WTC11 (cell line): ENCODE data around the gene ADISSP.

ENCODE experiments used
- CTCF ChIP-seq: fragments of 200-600 bp; IDR thresholded peaks from 2 replicates; pipeline ENCODE4 v1.8.0; 2022; ENCODE audit warnings: antibody characterized with exemption
- KAT7 ChIP-seq: sonication (generic); formaldehyde crosslinking; IDR thresholded peaks from 2 replicates; pipeline ENCODE4 v1.8.1; 2023; ENCODE audit warnings: missing genetic modification reagents, mild to moderate bottlenecking, borderline replicate concordance
- PREB ChIP-seq: sonication (generic); formaldehyde crosslinking; IDR thresholded peaks from 2 replicates; pipeline ENCODE4 v1.8.1; 2022; ENCODE audit warnings: mild to moderate bottlenecking, missing genetic modification reagents, moderate library complexity, borderline replicate concordance
- SP1 ChIP-seq: sonication (generic); formaldehyde crosslinking; conservative IDR thresholded peaks from 2 replicates; pipeline ENCODE4 v1.8.1; 2022; ENCODE audit warnings: missing genetic modification reagents
- ZBTB43 ChIP-seq: sonication (generic); formaldehyde crosslinking; IDR thresholded peaks from 2 replicates; pipeline ENCODE4 v1.8.1; 2023; ENCODE audit warnings: mild to moderate bottlenecking, missing genetic modification reagents
- TF ChIP-seq, protein P1 (sequence below): sonication (generic); formaldehyde crosslinking; IDR thresholded peaks from 2 replicates; pipeline ENCODE4 v1.8.1; 2023; ENCODE audit warnings: mild to moderate bottlenecking, missing genetic modification reagents, moderate library complexity

- TF ChIP-seq CTCF: no peak
- no peak for TF ChIP-seq ZBTB43 (CRISPR knock-in tag)
- TF ChIP-seq SP1: no peak
- no peak for TF ChIP-seq KAT7
- TF ChIP-seq, protein P1, sequence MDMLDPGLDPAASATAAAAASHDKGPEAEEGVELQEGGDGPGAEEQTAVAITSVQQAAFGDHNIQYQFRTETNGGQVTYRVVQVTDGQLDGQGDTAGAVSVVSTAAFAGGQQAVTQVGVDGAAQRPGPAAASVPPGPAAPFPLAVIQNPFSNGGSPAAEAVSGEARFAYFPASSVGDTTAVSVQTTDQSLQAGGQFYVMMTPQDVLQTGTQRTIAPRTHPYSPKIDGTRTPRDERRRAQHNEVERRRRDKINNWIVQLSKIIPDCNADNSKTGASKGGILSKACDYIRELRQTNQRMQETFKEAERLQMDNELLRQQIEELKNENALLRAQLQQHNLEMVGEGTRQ: no peak
- no peak for TF ChIP-seq PREB (CRISPR knock-in tag)
Measured at GRCh38 chr20:3748073-3748472, 19.5 kb downstream of the ADISSP start.
